Measurements from ENCODE around the gene RASEF.

- no peak for TF ChIP-seq POLR2A (IDR thresholded peaks at IDR 0.05)
- TF ChIP-seq POLR2AphosphoS5 (IDR thresholded peaks at IDR 0.05): no peak
- TF ChIP-seq CTCF (IDR thresholded peaks at IDR 0.05): no peak
These were observed 5.5 kb upstream of the RASEF start for GRCh38 chr9:83068414-83068813.

All from prostate gland (tissue), 2 donors.